Activated T-cell treated with anti-CD3 and anti-CD28 coated beads, Interleukin-2, amount 50 U/mL, for 48 hours (primary cell): Measurements from ENCODE around the gene CCDC27.
A peak's percentile ranks its signal among the peaks of the same experiment; 100 is the strongest.

Experiments used
- DNase-seq, 2 experiments: peaks; one replicate each; pipeline ENCODE4 v3.0.0-alpha.2; 2020

CCDC27 gene

DNA sequence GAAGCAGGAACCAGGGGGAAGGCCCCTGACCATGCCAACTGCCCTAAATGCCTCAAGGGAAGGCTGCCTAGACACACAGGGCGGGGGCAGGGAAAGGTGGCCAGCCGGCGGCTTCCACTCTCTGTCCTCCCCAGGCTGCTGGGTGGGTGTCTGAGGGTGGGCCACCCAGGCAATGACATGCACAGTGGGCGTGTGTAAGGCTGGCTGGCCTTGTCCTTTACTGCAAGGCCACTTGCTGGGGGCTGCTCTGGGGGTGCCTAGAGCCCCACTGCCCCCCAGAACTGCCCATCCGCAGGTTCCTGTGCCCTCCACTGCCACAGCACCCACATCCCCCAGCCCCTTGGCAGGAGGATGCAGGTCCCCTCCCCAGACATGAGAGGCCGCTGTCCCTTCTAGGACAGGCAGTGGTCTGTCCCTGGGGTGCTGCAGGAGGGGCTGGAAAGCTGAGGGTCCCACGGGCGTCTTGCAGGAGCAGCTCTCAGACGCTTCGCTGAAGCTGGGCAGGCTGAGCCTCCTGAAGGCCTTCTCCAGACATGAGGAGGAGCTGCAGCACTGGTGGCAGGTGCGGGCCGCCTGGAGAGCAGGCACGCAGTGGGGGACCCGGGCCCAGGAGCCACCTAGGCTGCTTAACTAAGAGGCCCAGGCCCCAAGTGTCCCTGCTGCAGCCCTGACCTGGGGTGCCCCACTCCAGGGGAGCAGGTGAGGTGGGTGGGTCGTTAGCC is 10.1 kb downstream of the CCDC27 start:
- no peak for DNase-seq

DNA sequence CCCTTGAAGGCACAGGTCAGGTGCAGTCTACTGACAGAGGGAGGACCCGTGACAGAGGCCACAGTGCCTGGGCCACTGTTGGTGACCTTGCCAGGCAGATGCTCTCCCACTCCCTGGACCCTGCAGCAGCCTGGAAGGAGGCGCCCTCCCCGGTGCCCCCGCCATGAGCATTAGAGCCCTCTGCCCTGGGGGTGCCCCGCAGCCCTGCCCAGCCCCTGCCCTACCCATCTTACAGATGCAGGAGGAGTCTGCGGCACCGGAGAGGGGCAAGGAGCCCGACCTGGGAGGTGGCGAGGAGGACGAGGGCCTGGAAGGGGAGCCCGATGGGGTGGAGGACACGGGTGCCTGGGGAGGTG is 10.6 kb downstream of the CCDC27 start:
- DNase-seq: no peak

DNA sequence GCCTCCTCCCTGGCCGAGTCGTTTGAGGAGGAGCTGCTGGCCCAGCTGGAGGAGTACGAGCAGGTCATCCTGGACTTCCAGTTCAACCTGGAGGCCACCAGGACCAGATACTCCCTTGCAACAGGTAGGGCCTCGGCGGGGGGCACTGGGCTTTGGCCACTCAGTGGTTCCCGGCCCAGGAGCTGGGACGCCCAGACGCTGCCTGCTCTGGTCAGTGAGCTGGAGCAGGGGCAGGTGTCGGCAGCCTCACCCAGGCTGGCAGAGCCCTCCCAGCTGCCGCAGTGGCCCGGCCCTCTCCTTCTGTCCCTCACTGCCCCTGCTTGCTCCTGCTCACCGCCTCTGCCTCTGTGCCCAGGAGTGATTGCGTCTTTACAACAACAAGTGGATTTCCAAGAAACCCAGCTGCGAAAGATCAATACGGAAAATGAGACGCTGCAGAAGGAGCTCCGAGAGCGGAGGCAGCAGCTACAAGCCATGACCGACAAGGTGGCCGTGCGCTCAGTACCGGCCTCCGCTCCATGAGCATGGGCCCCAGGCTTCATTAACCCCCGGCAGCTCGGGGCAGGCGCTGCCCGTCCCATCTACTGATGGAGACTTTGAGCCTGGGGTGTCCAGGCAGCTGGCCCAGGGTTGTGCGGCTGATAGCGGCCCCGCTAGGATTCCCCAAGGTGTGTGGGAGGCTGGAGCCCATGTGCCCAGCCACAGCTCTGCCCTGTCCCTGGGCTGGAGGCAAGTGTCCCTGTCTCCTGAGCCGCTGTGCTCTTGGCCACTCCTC is 11.3 kb downstream of the CCDC27 start:
- no peak for DNase-seq

DNA sequence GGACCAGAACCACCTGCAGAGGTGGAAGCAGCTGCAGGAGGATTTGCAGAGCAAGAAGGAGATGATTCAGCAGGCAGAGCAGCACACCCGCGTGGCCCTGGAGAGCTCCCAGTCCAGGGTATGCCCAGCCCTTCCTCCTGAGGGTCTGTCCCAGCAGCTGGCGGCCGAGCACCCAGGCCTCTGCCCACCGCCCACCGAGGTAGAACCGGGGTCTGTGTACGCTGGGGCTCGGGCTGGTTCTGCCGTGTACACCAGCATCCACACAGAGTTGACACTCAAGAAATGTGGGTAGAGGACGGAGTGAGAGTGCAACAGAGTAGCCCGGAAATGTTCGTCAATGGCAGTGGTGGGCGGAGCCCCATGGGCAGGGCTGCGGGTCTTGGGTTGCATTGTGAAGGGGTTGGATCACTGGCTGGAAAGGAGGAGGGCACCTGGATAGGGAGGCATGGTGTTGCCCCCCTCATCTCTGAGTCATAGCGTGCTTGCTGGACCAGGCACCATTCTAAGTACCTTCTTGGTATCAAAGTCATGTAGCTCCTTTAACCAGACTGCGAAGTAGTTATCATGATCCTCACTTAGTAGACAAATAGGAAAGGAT is 15.2 kb downstream of the CCDC27 start:
- no peak for DNase-seq

GRCh38 chr1:3768811-3769390 is 16.7 kb downstream of the CCDC27 start:
- no peak for DNase-seq

GRCh38 chr1:3770047-3770765 is 18.0 kb downstream of the CCDC27 start:
- no peak for DNase-seq

- DNase-seq: no peak
These were observed 19.1 kb downstream of the CCDC27 start for GRCh38 chr1:3771108-3772026.

GRCh38 chr1:3772027-3772714 is 19.9 kb downstream of the CCDC27 start:
- peak; percentile 90 to 93 for DNase-seq

GRCh38 chr1:3772715-3773571 is 20.7 kb downstream of the CCDC27 start, which contains the start of gene SMIM1:
TSS of gene SMIM1 (plus strand) at chr1:3772749. CDS start at chr1:3775374, 2,625 bp downstream.
- peak; percentile 34 to 44 for DNase-seq

DNA sequence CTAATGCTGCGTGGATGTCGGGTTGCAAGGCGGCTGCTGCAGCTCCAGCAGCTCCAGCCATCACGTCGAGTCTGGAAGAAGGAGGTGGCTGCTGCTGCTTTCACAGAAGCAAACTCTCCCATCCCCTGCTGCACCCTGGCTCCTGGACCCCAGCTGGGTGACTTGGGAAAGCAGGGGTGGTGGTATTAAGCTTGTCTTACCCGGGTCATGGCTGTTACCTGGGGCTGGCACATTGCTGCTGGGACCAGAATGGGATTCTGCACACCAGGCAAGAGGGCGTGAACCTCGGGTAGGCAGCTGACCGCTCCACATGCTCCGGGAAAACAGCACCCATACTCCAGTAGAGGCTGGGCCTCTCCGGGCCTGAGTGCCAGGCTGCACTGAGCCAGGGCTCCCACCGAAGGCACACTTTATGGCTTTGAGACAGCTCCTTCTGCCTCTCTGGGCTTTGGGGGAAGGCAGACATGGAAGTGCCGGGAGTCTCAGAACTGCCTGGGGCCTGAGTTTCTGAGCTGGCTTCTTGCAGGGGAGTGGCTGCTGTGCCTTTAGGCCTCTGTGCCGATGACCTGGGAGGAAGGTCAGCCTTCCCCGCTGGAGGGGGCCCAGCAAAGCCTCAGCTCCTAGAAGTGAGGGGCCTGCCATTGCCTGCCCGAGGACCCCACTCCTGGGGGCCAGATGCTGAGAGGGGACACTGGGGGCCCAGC is 21.5 kb downstream of the CCDC27 start:
- DNase-seq: peak in 1 of 2 experiments; percentile 22

- no peak for DNase-seq
These were observed 22.2 kb downstream of the CCDC27 start for GRCh38 chr1:3774276-3774945.

DNA sequence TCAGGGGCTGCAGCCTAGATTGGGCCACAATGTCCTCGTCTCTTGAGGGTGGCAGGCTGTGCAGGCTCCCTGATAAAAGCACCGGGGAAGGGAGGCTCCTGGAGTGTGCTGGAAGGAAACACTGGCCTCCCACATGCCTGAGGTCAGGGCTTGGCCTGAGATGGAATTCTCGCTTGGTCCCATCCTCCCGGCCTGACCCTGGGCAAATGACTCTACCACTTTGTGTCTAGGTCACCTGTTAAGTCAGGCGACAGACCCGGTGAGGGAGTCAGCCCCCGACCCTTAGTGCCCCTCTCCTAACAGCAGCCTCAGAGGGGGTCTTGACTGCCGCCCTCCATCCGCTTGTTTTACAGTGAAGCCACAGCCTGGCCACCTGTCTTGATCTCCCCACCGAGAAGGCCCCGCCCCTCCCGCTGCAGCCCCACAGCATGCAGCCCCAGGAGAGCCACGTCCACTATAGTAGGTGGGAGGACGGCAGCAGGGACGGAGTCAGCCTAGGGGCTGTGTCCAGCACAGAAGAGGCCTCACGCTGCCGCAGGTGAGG is 22.8 kb downstream of the CCDC27 start:
- DNase-seq: no peak

DNA sequence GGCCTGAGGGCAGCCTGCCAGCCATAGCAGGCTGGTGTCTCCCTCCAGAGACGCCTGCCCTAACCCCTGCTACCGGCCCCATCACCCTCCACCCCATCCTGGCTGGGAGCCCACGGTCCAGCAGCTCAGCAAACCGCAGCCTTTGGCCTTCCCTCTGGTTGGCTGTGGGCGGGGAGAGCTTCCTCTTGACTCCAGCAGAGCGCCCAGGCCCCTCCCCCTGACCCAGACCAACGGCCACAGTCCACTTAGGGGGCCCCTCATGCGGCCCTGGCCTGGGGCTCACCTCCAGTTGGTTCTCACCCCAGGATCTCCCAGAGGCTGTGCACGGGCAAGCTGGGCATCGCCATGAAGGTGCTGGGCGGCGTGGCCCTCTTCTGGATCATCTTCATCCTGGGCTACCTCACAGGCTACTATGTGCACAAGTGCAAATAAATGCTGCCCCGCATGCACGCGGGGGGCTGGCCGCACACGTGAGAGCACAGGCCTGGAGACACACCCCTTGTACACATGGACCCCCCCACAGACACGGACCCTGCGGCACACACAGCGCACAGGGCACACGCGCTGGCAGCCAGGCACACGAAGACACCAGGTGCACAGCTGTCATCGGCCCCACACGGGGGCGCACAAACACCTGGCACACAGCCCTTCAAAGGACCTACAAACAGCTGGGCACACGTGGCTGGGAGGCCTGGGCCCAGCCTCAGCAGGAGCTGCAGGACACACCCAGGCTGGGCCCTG is 23.4 kb downstream of the CCDC27 start:
- DNase-seq: peak; percentile 57 to 64

DNA sequence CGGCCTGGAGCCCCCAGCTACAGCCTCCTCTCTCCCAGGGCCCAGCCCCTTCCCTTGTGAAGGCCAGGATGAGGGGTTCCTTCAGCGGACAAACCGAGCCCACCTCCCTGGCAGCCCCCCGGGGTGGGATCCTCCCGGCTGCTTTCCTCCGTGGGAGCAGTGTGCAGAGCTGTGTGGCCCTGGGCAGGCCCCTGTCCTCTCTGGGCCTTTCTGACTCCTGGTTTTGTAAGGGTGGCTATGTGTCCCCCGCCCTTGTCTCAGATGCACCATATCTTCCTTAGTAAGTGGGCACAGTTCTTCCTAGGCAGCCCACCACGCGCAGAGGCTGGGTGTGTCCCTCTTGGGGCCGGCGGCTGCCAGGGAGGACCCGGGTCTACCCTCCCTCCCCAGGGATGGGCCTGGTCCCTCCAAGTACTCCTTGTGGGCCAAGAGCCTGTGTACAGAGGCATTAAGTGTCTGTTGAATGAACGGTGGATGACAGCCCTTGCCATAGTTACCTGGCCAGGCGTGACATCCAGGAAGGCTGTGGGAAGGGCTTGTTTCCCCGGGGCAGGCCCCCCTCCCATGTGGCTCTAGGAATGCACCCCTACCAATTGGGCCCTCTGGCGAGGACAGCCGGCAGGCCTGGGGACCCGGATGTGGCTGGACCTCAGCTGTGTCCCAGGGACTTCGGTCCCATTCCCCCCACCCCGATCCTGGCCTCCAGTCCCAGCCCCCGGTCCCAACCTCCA is 24.1 kb downstream of the CCDC27 start:
- no peak for DNase-seq

GRCh38 chr1:3777078-3777547 is 24.9 kb downstream of the CCDC27 start:
- no peak for DNase-seq

DNA sequence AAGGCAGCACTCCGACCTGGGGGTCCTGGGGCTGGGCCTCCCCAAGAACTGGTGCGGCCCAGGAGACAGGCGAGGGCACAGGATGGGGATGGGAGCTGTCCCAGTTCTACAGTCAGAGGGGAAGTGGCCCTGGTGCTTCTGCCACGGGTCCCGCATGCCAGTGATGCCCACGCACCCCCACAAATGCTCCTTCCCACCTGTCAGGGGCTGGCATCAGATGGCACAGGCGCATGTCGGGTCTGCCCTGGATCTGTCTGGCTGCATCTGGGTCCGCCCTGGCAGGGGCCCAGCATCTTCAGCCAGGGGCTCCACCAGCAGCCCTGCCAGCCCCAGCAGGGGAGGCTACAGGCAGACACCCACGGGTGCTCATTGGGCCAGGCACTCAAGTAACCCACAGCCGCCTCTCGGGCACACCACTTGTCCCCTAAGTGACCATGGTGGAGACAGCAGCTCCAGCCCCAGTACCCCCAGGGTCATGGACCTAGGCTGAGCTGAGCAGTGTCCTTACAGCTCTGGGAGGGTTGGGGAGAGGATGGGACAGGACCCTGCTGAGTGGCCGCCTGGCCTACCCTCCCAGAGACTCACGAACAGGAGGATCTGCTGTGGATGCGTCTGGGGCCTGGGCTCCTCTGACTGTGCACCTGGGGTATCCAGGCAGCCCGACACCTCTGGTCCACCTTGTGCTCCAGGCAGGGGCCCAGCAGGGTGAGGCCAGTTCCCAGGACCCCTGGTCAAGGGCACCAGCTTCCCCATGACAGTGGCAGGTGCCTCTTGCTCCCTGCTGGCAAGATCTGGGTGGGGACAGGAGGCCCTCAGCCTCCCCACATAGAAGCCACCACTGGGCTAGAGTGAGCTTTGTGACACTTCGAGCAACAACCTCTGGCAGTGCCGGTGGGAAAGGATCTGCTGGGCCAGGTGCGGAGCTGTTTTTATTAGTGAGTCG is 25.7 kb downstream of the CCDC27 start:
- no peak for DNase-seq
